Embryonic facial prominence (tissue), 1 donor: ENCODE results near the gene MMD.
"Not testable (repeated sequence)": the region's sequence is repeated elsewhere in the genome, so short reads cannot be mapped to it uniquely, and the experiment has no call there.

Experiments used
- DNase-seq: peaks from one replicate; pipeline ENCODE4 v3.0.0-alpha.2; 2016; ENCODE audit errors: extremely low spot score

Gene MMD

DNA sequence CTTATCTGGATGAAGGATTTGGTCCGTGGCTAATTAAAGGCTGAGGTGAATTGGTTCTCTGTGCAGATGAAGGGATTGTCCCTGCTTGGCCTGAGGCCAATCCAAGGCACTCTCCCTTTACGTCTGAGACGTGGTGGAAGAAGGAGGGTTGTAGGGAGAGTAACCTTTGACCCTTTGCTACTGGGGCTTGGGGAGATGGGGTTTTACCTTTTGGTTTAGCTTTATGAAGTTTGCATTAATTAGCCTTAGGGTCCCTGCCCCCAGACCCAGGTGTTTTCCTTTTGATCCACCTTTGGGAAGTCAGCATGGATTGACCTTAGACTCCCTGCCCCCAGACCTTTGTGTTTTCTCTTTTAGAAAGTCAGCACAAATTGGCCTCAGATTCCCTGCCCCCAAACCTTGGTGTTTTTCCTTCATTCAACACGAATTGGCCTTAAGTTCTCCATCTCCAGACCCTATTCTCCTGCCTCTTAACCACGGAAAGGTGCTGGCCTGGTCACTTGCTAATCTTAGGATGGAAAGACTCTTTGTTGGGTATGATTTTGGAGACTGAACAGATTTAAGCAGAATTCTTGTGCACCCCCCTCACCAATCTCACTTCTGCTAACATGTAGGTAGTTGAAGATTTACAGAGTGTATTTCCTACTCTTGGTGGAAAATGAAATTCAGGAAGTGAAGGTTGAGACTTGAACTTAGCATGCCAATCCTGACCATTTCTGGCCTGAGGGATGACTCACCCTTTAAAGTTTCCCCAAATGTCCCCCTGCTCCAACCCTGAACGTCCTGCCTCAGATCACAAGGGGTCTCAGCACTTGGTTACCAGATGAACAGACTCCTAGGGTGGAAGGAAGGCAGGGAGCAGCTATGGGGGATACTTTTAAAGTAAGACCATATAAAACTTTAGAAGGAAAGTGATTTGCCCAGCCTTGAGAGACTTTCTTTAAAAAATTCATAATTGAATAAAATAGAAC is 23.1 kb upstream of the MMD start:
- DNase-seq = no peak

GRCh38 chr17:55443904-55444303 is 22.3 kb upstream of the MMD start:
- DNase-seq = no peak

DNA sequence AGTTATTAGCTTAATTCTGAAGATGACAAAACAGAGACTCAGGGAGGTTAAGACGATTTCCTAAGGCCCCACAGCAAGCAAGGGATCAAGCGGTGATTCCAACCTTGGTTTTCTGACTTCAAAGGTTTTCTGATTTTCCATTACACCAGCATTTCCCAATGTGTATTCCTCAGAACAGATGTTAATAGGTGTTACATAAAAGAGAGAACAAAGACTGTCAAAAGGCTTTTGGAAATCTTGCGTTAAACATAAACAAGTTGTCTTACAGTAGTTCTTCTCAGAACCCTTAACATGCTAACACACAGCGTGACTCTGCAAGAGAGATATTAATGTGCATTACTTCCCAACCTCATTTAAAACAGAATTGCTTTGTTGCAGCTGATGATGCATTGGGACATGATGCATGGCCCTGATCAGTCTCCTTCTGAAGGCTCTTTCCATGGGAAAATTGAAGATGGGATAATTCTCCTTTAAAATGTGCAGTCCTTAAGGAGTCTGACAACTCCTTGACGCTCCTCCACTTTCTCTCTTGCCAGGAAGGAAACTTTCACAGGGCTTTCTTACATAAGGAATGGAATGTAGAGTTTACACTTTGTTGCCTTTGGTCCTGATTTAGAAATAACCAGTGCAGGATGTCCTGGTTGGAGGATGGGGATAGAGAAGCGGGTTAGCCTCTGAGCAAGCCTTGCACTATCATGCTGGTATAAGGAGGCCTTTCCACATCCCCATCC is 21.5 kb upstream of the MMD start:
- no peak for DNase-seq

DNA sequence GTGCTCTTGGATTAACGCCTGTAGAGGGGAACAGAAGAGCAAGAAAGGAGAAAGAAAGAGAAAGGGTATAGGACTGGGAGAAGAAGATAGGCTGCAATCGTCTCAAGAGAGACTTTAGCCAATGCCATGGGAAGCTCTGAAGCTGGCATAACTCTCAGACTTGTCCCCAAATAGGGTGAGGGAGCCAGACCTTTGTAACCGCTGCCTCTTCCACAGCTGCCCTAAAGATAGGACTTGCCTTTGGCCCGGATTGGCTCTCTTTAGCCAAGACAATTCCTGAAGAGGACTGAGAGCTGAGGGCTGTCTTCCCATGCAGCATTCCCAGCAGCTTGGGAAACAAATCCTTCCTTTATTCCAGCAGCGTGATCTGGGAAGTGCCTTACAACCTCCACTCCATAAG is 20.8 kb upstream of the MMD start:
- DNase-seq = no peak

- DNase-seq = no peak
Observed at GRCh38 chr17:55441544-55441943, 19.9 kb upstream of the MMD start.

GRCh38 chr17:55440391-55440790 is 18.8 kb upstream of the MMD start:
- DNase-seq = no peak

GRCh38 chr17:55437159-55437605 is 15.5 kb upstream of the MMD start:
- no peak for DNase-seq

- DNase-seq = no peak
Observed at GRCh38 chr17:55436224-55437158, 14.9 kb upstream of the MMD start.

- no peak for DNase-seq
Observed at GRCh38 chr17:55435408-55435807, 13.8 kb upstream of the MMD start.

GRCh38 chr17:55434721-55435120 is 13.1 kb upstream of the MMD start:
- DNase-seq = no peak

- no peak for DNase-seq
Observed at GRCh38 chr17:55433629-55434422, 12.2 kb upstream of the MMD start.

- DNase-seq = no peak
Observed at GRCh38 chr17:55433029-55433628, 11.5 kb upstream of the MMD start.

DNA sequence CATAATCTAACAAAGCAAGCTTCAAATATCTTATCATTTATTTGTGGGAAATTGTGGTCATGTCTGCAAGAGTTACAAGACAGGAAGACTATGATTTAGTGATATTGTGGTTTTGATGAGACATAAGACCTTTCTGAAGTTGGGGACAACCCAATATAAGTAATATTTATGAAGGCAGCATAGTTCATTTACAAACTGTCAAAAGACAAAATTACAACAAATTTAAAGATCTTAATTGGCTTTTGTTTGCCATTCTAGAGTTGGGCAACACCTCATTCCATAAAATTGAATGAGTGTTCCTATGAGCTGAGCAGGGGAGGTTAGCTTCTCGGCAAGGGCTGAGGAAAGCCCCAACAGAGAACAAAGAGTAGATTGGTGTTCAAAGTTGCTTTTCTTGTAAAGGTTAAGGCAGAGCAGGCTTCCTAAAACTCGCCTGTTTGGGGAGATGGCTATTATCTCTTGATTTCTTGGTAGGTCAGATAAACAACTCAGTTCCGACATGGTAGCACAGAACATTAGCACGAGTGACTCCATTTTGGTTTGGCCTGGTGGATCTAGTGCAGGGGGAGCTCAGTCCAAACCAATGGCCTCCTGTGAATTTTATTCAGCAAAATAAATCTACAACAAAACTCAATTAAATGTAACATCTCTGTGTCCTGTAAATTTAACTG is 10.9 kb upstream of the MMD start:
- no peak for DNase-seq

- not testable (repeated sequence) for DNase-seq
Observed at GRCh38 chr17:55431914-55432313, 10.3 kb upstream of the MMD start.

GRCh38 chr17:55430541-55431288 is 9.1 kb upstream of the MMD start:
- DNase-seq = no peak

- no peak for DNase-seq
Observed at GRCh38 chr17:55427587-55427882, 5.9 kb upstream of the MMD start.

GRCh38 chr17:55426851-55427586 is 5.4 kb upstream of the MMD start:
- no peak for DNase-seq

DNA sequence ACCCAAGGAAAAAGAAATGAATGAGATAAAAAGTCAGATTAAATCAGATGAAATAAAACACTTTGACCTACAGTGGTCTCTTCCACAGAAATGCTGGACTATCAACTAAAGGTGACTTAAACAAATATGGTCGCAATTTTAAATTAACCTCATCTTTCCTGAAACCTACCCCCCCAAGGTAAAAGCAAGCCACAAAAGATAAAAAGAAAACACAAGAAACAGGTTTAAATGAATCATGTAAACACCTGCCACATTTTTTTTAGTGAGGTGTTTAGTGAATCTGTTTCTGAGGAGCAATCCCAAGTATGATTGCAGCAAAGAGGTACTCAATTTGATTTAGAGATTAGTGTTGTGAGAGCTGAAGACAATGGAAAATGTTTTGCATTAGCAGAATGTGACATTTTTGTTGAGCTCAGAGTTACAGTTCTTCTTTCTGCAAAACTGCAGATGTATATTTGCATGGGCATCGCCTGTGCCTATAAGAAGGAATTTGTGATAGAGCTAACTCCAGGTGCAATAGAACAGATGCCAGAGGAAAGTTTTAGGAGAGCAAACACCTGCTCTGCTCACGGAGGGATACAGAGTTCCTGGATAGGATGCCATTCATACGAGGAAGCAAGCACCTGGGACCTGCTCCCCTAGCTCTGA is 3.4 kb upstream of the MMD start:
- no peak for DNase-seq
